Activated naive CD4-positive, alpha-beta T cell (primary cell): ENCODE measurements around the gene RTN4RL1.
"Not testable (repeated sequence)": the region's sequence is repeated elsewhere in the genome, so short reads cannot be mapped to it uniquely, and the experiment has no call there.

Experiments used
- DNase-seq, 4 experiments: peaks; one replicate each; lab custom pipeline; 2025; lab: John Stamatoyannopoulos, UW

The RTN4RL1 gene

GRCh38 chr17:2003525-2003924 is 21.6 kb downstream of the RTN4RL1 start:
- no peak for DNase-seq

- no peak for DNase-seq
Measured at GRCh38 chr17:2002767-2003329, 22.3 kb downstream of the RTN4RL1 start.

- no peak for DNase-seq
Measured at GRCh38 chr17:1999557-2000251, 25.4 kb downstream of the RTN4RL1 start.

GRCh38 chr17:1997927-1998742 is 27.0 kb downstream of the RTN4RL1 start:
- DNase-seq, result no peak

- no peak for DNase-seq
Measured at GRCh38 chr17:1997289-1997926, 27.7 kb downstream of the RTN4RL1 start.

GRCh38 chr17:1996800-1997288 is 28.3 kb downstream of the RTN4RL1 start:
- no peak for DNase-seq

GRCh38 chr17:1995907-1996799 is 29.0 kb downstream of the RTN4RL1 start:
- no peak for DNase-seq

- no peak for DNase-seq
Measured at GRCh38 chr17:1995321-1995892, 29.7 kb downstream of the RTN4RL1 start.

- no peak for DNase-seq
Measured at GRCh38 chr17:1994707-1995106, 30.4 kb downstream of the RTN4RL1 start.

GRCh38 chr17:1992541-1992940 is 32.6 kb downstream of the RTN4RL1 start:
- DNase-seq, result no peak

GRCh38 chr17:1989135-1989534 is 36.0 kb downstream of the RTN4RL1 start:
- DNase-seq, result no peak

- DNase-seq, result no peak
Measured at GRCh38 chr17:1986783-1987451, 38.2 kb downstream of the RTN4RL1 start.

- no peak for DNase-seq
Measured at GRCh38 chr17:1985686-1986085, 39.4 kb downstream of the RTN4RL1 start.

GRCh38 chr17:1985093-1985492 is 40.0 kb downstream of the RTN4RL1 start:
- no peak for DNase-seq

GRCh38 chr17:1982793-1983366 is 42.3 kb downstream of the RTN4RL1 start:
- DNase-seq, result not testable (repeated sequence)

GRCh38 chr17:1980665-1981250 is 44.4 kb downstream of the RTN4RL1 start:
- DNase-seq, result no peak

- DNase-seq, result no peak
Measured at GRCh38 chr17:1979182-1979985, 45.8 kb downstream of the RTN4RL1 start.

- no peak for DNase-seq
Measured at GRCh38 chr17:1978396-1978949, 46.7 kb downstream of the RTN4RL1 start.
